Liver (tissue), 3 donors: ENCODE measurements around the gene RAPGEF2.
"Not testable (repeated sequence)": the region's sequence is repeated elsewhere in the genome, so short reads cannot be mapped to it uniquely, and the experiment has no call there.

Experiments used
- EGR1 ChIP-seq, 2 donors: IDR thresholded peaks; 2 replicates each; pipeline ENCODE4 v1.6.1; 2016 to 2018; ENCODE audit warnings: antibody characterized with exemption in 2 of 2, low read depth in 2 of 2
- JUND ChIP-seq, 2 donors: IDR thresholded peaks; 2 replicates each; pipeline ENCODE4 v1.6.1; 2016; ENCODE audit warnings: antibody characterized with exemption in 2 of 2
- SP1 ChIP-seq: IDR thresholded peaks from 2 replicates; pipeline ENCODE4 v1.6.1; 2018; ENCODE audit warnings: antibody characterized with exemption, mild to moderate bottlenecking
- TAF1 ChIP-seq: conservative IDR thresholded peaks from 2 replicates; pipeline ENCODE4 v1.6.1; 2016; ENCODE audit warnings: antibody characterized with exemption, mild to moderate bottlenecking
- YY1 ChIP-seq: IDR thresholded peaks from 2 replicates; pipeline ENCODE4 v1.6.1; 2016; ENCODE audit warnings: antibody characterized with exemption, mild to moderate bottlenecking
- TF ChIP-seq, protein P1 (sequence below): fragments of 150-350 bp; IDR thresholded peaks from 2 replicates; pipeline ENCODE4 v1.5.1; 2017; ENCODE audit warnings: improper control_type of control experiment, low read depth, low read length; ENCODE audit not compliant: missing input control
- TF ChIP-seq, protein P2 (sequence below): IDR thresholded peaks from 2 replicates; pipeline ENCODE4 v1.6.1; 2016; ENCODE audit warnings: antibody characterized with exemption
- donor health status: healthy.
- donor health status: healthy.

DNA sequence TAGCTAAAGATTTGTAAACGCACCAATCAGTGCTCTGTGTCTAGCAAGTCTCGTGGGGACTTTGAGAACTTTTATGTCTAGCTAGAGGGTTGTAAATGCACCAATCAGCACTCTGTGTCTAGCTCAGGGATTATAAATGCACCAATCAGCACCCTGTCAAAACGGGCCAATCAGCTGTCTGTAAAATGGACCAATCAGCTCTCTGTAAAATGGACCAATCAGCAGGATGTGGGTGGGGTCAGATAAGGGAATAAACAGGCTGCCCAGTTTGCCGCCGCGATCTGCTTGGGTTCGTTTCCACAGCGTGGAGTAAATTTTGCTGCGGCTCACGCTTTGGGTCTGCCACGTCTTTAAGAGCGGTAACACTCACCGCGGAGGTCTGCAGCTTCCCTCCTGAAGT lies 148.7 kb downstream of the RAPGEF2 start:
- TF ChIP-seq, protein P1, sequence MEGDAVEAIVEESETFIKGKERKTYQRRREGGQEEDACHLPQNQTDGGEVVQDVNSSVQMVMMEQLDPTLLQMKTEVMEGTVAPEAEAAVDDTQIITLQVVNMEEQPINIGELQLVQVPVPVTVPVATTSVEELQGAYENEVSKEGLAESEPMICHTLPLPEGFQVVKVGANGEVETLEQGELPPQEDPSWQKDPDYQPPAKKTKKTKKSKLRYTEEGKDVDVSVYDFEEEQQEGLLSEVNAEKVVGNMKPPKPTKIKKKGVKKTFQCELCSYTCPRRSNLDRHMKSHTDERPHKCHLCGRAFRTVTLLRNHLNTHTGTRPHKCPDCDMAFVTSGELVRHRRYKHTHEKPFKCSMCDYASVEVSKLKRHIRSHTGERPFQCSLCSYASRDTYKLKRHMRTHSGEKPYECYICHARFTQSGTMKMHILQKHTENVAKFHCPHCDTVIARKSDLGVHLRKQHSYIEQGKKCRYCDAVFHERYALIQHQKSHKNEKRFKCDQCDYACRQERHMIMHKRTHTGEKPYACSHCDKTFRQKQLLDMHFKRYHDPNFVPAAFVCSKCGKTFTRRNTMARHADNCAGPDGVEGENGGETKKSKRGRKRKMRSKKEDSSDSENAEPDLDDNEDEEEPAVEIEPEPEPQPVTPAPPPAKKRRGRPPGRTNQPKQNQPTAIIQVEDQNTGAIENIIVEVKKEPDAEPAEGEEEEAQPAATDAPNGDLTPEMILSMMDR: not testable (repeated sequence)
- not testable (repeated sequence) for TF ChIP-seq TAF1; SP1; YY1; JUND (IDR thresholded peaks at IDR 0.05); EGR1 (IDR thresholded peaks at IDR 0.05; ENCODE audit: low read depth in 2 of 2)
- TF ChIP-seq, protein P2, sequence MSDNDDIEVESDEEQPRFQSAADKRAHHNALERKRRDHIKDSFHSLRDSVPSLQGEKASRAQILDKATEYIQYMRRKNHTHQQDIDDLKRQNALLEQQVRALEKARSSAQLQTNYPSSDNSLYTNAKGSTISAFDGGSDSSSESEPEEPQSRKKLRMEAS: not testable (repeated sequence)
